GM19035 (cell line): ENCODE results near the gene UBE2D2.

Experiments used
- ATAC-seq: cut with Tn5 transposase; IDR thresholded peaks from one replicate; pipeline ENCODE4 v1.9.1; 2021; ENCODE audit not compliant: unreplicated experiment

UBE2D2 gene

GRCh38 chr5:139671096-139671841 is 110.1 kb downstream of the UBE2D2 start:
- no peak for ATAC-seq

- no peak for ATAC-seq
Measured at GRCh38 chr5:139675213-139675612, 114.1 kb downstream of the UBE2D2 start.

- ATAC-seq: no peak
Measured at GRCh38 chr5:139675825-139676224, 114.7 kb downstream of the UBE2D2 start.

- no peak for ATAC-seq
Measured at GRCh38 chr5:139676406-139676805, 115.3 kb downstream of the UBE2D2 start.

GRCh38 chr5:139676951-139677735 is 116.0 kb downstream of the UBE2D2 start:
- ATAC-seq: no peak
